HG02763 (cell line): Measurements from ENCODE around the gene UNKL.

ENCODE experiments used
- ATAC-seq: cut with Tn5 transposase; IDR thresholded peaks from one replicate; pipeline ENCODE4 v1.9.1; 2021; ENCODE audit warnings: mild to moderate bottlenecking, moderate library complexity; ENCODE audit not compliant: unreplicated experiment

Gene UNKL

GRCh38 chr16:1342526-1343427 lies 71.7 kb downstream of the UNKL start:
- peak; percentile 91 for ATAC-seq

GRCh38 chr16:1341495-1342420 lies 72.7 kb downstream of the UNKL start:
- no peak for ATAC-seq

GRCh38 chr16:1340730-1341494 lies 73.6 kb downstream of the UNKL start:
- ATAC-seq, result no peak

- no peak for ATAC-seq
Measured at GRCh38 chr16:1338855-1339675, 75.4 kb downstream of the UNKL start.

GRCh38 chr16:1338119-1338730 lies 76.3 kb downstream of the UNKL start:
- ATAC-seq, result no peak

- no peak for ATAC-seq
Measured at GRCh38 chr16:1337486-1337885, 77.0 kb downstream of the UNKL start.

- no peak for ATAC-seq
Measured at GRCh38 chr16:1336619-1337018, 77.9 kb downstream of the UNKL start.

- no peak for ATAC-seq
Measured at GRCh38 chr16:1335996-1336395, 78.5 kb downstream of the UNKL start.

GRCh38 chr16:1335211-1335971 lies 79.1 kb downstream of the UNKL start:
- no peak for ATAC-seq

- no peak for ATAC-seq
Measured at GRCh38 chr16:1334739-1335138, 79.8 kb downstream of the UNKL start.

GRCh38 chr16:1333854-1334700 lies 80.4 kb downstream of the UNKL start:
- no peak for ATAC-seq

GRCh38 chr16:1333149-1333812 lies 81.2 kb downstream of the UNKL start, which contains the start of gene BAIAP3:
BAIAP3 (plus strand) TSS chr16:1333645; CDS start chr16:1338550, 4,905 bp downstream.
- no peak for ATAC-seq

GRCh38 chr16:1332618-1333148 lies 81.8 kb downstream of the UNKL start:
- ATAC-seq, result no peak

GRCh38 chr16:1331712-1332617 lies 82.5 kb downstream of the UNKL start:
- ATAC-seq, result no peak

- no peak for ATAC-seq
Measured at GRCh38 chr16:1330931-1331711, 83.4 kb downstream of the UNKL start.
